Fibroblast of lung (primary cell): ENCODE measurements around the gene C11orf97.

Experiments used
- CTCF ChIP-seq, 2 donors: IDR thresholded peaks in 1 of 2; conservative IDR thresholded peaks in 1 of 2; 1 replicate in 1 of 2; 2 replicates in 1 of 2; pipeline ENCODE4 v1.5.1; 2011 to 2012; ENCODE audit warnings: low read length in 2 of 2, control low read depth in 1 of 2, inconsistent platforms in 1 of 2, low read depth in 1 of 2, mild to moderate bottlenecking in 1 of 2
- EZH2 ChIP-seq: IDR thresholded peaks from 2 replicates; pipeline ENCODE4 v1.5.1; 2012; ENCODE audit warnings: low read length, control low read depth, mild to moderate bottlenecking; ENCODE audit errors: missing control alignments

- TF ChIP-seq CTCF (conservative IDR thresholded peaks at IDR 0.05 in 1 of 2, IDR thresholded peaks at IDR 0.05 in 1 of 2; ENCODE audit: low read depth in 1 of 2, low read length in 2 of 2) (no peak), EZH2 (no peak)
Observed at GRCh38 chr11:94553938-94554337, 41.7 kb downstream of the C11orf97 start.
